MCF 10A (cell line): ENCODE measurements around the gene CHRNB4. TPM values are rescaled to one million over a fixed set of nuclear protein-coding genes. Genes with fewer than 3 reads are reported as not detected.

Source experiments
- BruUV-seq: library from RNA; stranded (reverse); fragments of 400-500 nt; replicated peaks from 2 replicates; lab custom pipeline; 2021; lab: Mats Ljungman, UMichigan
- CTCF ChIA-PET: fragments of 300-600 bp; sonication (Branson Sonifier 250); formaldehyde crosslinking; extraction: SDS; loops from one replicate; lab custom pipeline; 2021; ENCODE audit warnings: antibody characterized with exemption, inconsistent platforms; lab: Yijun Ruan, JAX
- POLR2A ChIA-PET: fragments of 300-600, 350-650 bp; sonication (Branson Sonifier 250); formaldehyde crosslinking; extraction: SDS; loops from one replicate; lab custom pipeline; 2020; ENCODE audit warnings: antibody characterized with exemption, inconsistent platforms; lab: Yijun Ruan, JAX
- DNase-seq: peaks from one replicate; pipeline ENCODE4 v3.0.0-alpha.2; 2018; ENCODE audit not compliant: unreplicated experiment
- H3K27ac Mint-ChIP-seq: one replicate; pipeline ENCODE4 v1.8.0; 2022; ENCODE audit warnings: mild to moderate bottlenecking, low read depth, mixed read lengths; ENCODE audit not compliant: unreplicated experiment
- H3K27me3 Mint-ChIP-seq: one replicate; pipeline ENCODE4 v1.8.0; 2022; ENCODE audit warnings: mixed read lengths; ENCODE audit not compliant: insufficient read depth, unreplicated experiment
- H3K36me3 Mint-ChIP-seq: one replicate; pipeline ENCODE4 v1.8.0; 2022; ENCODE audit warnings: mild to moderate bottlenecking, moderate library complexity, mixed read lengths; ENCODE audit not compliant: insufficient read depth, unreplicated experiment
- H3K4me1 Mint-ChIP-seq: one replicate; pipeline ENCODE4 v1.8.0; 2022; ENCODE audit warnings: mixed read lengths; ENCODE audit not compliant: insufficient read depth, unreplicated experiment
- H3K4me3 Mint-ChIP-seq: one replicate; pipeline ENCODE4 v1.8.0; 2022; ENCODE audit warnings: mild to moderate bottlenecking, moderate library complexity, mixed read lengths; ENCODE audit not compliant: unreplicated experiment
- H3K9me3 Mint-ChIP-seq: one replicate; pipeline ENCODE4 v1.8.0; 2022; ENCODE audit warnings: mixed read lengths; ENCODE audit not compliant: unreplicated experiment
- CTCF ChIP-seq: fragments of 200-600 bp; IDR thresholded peaks from one replicate; pipeline ENCODE4 v1.8.0; 2022; ENCODE audit warnings: antibody characterized with exemption, mild to moderate bottlenecking; ENCODE audit not compliant: unreplicated experiment
- intact Hi-C: fragments of 100-400 bp; cut with micrococcal nuclease; formaldehyde crosslinking; loops from 2 replicates; pipeline ENCODE4 v1.14.1; 2022
- total RNA-seq: library from RNA; stranded (reverse); gene quantifications from 2 replicates; pipeline ENCODE4 v1.2.3, GENCODE V29; 2022

Gene CHRNB4
- total RNA-seq, 1 experiment from 2014 or later: not detected

GRCh38 chr15:78634210-78635145, 6.5 kb downstream of the CHRNB4 start:
- H3K27me3 Mint-ChIP-seq: peaks cover 3% of the 10 kb centered on the region
- CTCF ChIA-PET: interaction anchor here (0.6 to 8.7 kb wide), 2 partner anchors 10 to 74 kb away, joined by 3 to 88 read pairs; no protein-coding TSS in a partner anchor

GRCh38 chr15:78633348-78633747, 7.7 kb downstream of the CHRNB4 start:
- POLR2A ChIA-PET: interaction anchor here (0.7 kb wide), 1 partner anchor 62 kb away, joined by 3 read pairs; no protein-coding TSS in a partner anchor
- H3K27ac Mint-ChIP-seq: no peak overlapping the region
- H3K36me3 Mint-ChIP-seq: peaks cover 4% of the 10 kb centered on the region
- peaks cover 17% of the 10 kb centered on the region for H3K9me3 Mint-ChIP-seq
- intact Hi-C loops: no loop called here
- no peak overlapping the region for H3K4me3 Mint-ChIP-seq
- TF ChIP-seq CTCF: no peak
- no peaks in the 10 kb centered on the region for H3K4me1 Mint-ChIP-seq
- CTCF ChIA-PET: interaction anchor here (8.7 kb wide), 1 partner anchor 75 kb away, joined by 88 read pairs; no protein-coding TSS in a partner anchor
- no peak for DNase-seq
- no TSS peak for BruUV-seq
- H3K27me3 Mint-ChIP-seq: peaks cover 15% of the 10 kb centered on the region

More at GRCh38 chr15:78634210-78635145, 6.5 kb downstream of the CHRNB4 start:
- Mint-ChIP-seq H3K4me3 (no peak overlapping the region), H3K27ac (no peak overlapping the region), H3K36me3 (no peaks in the 10 kb centered on the region), H3K9me3 (peaks cover 17% of the 10 kb centered on the region), H3K4me1 (no peaks in the 10 kb centered on the region)
- POLR2A ChIA-PET: no interaction called here
- DNase-seq: no peak
- no peak for TF ChIP-seq CTCF
- BruUV-seq: no TSS peak
- intact Hi-C loops: loop anchor here (5.0 kb wide), 1 partner anchor 118 kb away; no protein-coding TSS in a partner anchor

- H3K27me3 Mint-ChIP-seq: peaks cover 19% of the 10 kb centered on the region
- TF ChIP-seq CTCF: no peak
- intact Hi-C loops: no loop called here
- H3K27ac Mint-ChIP-seq: no peak overlapping the region
- CTCF ChIA-PET: interaction anchor here (0.6 to 1.2 kb wide), 4 partner anchors 8 to 43 kb away, joined by 3 to 7 read pairs (median 4); no protein-coding TSS in a partner anchor
- DNase-seq: no peak
- H3K4me3 Mint-ChIP-seq: no peak overlapping the region
- POLR2A ChIA-PET: no interaction called here
- BruUV-seq: no TSS peak
- H3K36me3 Mint-ChIP-seq: peaks cover 4% of the 10 kb centered on the region
- no peaks in the 10 kb centered on the region for H3K4me1 Mint-ChIP-seq
- peaks cover 17% of the 10 kb centered on the region for H3K9me3 Mint-ChIP-seq
These were observed 9.9 kb downstream of the CHRNB4 start for GRCh38 chr15:78630886-78631633.
